ENCODE measurements around the gene SLC5A11. TPM values are rescaled to one million over a fixed set of nuclear protein-coding genes. Genes with fewer than 3 reads are reported as not detected.

Gene SLC5A11
- total RNA-seq, 1 donor from 2014 or later = 0.22 TPM

- no peaks in the 10 kb centered on the region for H3K4me1 Mint-ChIP-seq
- no peak overlapping the region for H3K27ac Mint-ChIP-seq
- TF ChIP-seq CTCF (IDR thresholded peaks at IDR 0.05; ENCODE audit: unreplicated experiment) = no peak
- H3K4me3 Mint-ChIP-seq = no peak overlapping the region
- H3K9me3 Mint-ChIP-seq = no peaks in the 10 kb centered on the region
- no peak for DNase-seq (ENCODE audit: low spot score in 2 of 2, unreplicated experiment in 2 of 2)
- peaks cover 43% of the 10 kb centered on the region for H3K36me3 Mint-ChIP-seq
- H3K27me3 Mint-ChIP-seq (ENCODE audit: low read depth) = no peaks in the 10 kb centered on the region
Measured at GRCh38 chr16:24953721-24954120, 108.0 kb downstream of the SLC5A11 start.

GRCh38 chr16:24954137-24954536 lies 108.4 kb downstream of the SLC5A11 start:
- H3K4me3 Mint-ChIP-seq = no peak overlapping the region
- no peaks in the 10 kb centered on the region for H3K4me1 Mint-ChIP-seq
- no peaks in the 10 kb centered on the region for H3K27me3 Mint-ChIP-seq (ENCODE audit: low read depth)
- no peak overlapping the region for H3K27ac Mint-ChIP-seq
- DNase-seq (ENCODE audit: low spot score in 2 of 2, unreplicated experiment in 2 of 2) = no peak
- H3K9me3 Mint-ChIP-seq = no peaks in the 10 kb centered on the region
- no peak for TF ChIP-seq CTCF (IDR thresholded peaks at IDR 0.05; ENCODE audit: unreplicated experiment)
- peaks cover 46% of the 10 kb centered on the region for H3K36me3 Mint-ChIP-seq

GRCh38 chr16:24955975-24956731 lies 110.4 kb downstream of the SLC5A11 start:
- Mint-ChIP-seq H3K27me3 (ENCODE audit: low read depth) (no peaks in the 10 kb centered on the region), H3K36me3 (peaks cover 52% of the 10 kb centered on the region), H3K4me1 (no peaks in the 10 kb centered on the region), H3K4me3 (no peak overlapping the region), H3K27ac (no peak overlapping the region), H3K9me3 (no peaks in the 10 kb centered on the region)
- no peak for DNase-seq (ENCODE audit: low spot score in 2 of 2, unreplicated experiment in 2 of 2)
- no peak for TF ChIP-seq CTCF (IDR thresholded peaks at IDR 0.05; ENCODE audit: unreplicated experiment)

GRCh38 chr16:24957887-24958286 lies 112.1 kb downstream of the SLC5A11 start:
- no peak overlapping the region for H3K27ac Mint-ChIP-seq
- H3K9me3 Mint-ChIP-seq = peaks cover 12% of the 10 kb centered on the region
- TF ChIP-seq CTCF (IDR thresholded peaks at IDR 0.05; ENCODE audit: unreplicated experiment) = no peak
- no peaks in the 10 kb centered on the region for H3K4me1 Mint-ChIP-seq
- H3K4me3 Mint-ChIP-seq = no peak overlapping the region
- H3K27me3 Mint-ChIP-seq (ENCODE audit: low read depth) = no peaks in the 10 kb centered on the region
- peaks cover 57% of the 10 kb centered on the region for H3K36me3 Mint-ChIP-seq
- DNase-seq (ENCODE audit: low spot score in 2 of 2, unreplicated experiment in 2 of 2) = no peak

Other genes starting within 250 kb of the SLC5A11 start
- 77.3 to 89.7 TPM (median 82.1 TPM) in 3 replicates for gene TNRC6A, start 116.3 kb upstream of the SLC5A11 start, total RNA-seq
- 77.4 to 81.3 TPM (median 77.7 TPM) in 3 replicates for gene ARHGAP17, start 169.4 kb downstream of the SLC5A11 start, total RNA-seq

All from mesothelial cell of epicardium (in vitro differentiated cells).